AG09319 (cell line): ENCODE measurements around the gene DACH1.

ENCODE experiments used
- DNase-seq: peaks from one replicate; pipeline ENCODE4 v3.0.0-alpha.2; 2010; ENCODE audit warnings: low read depth; ENCODE audit errors: extremely low read depth
- CTCF ChIP-seq: IDR thresholded peaks from 2 replicates; pipeline ENCODE4 v1.5.1; 2011; ENCODE audit warnings: low read depth, mild to moderate bottlenecking, inconsistent platforms, low read length, moderate library complexity

The DACH1 gene

GRCh38 chr13:71399631-71400215 is 467.3 kb downstream of the DACH1 start:
- TF ChIP-seq CTCF = no peak
- DNase-seq = no peak

GRCh38 chr13:71396149-71396548 is 470.9 kb downstream of the DACH1 start:
- TF ChIP-seq CTCF = no peak
- no peak for DNase-seq

GRCh38 chr13:71395053-71395452 is 472.0 kb downstream of the DACH1 start:
- TF ChIP-seq CTCF = no peak
- no peak for DNase-seq

- no peak for DNase-seq
- no peak for TF ChIP-seq CTCF
Measured at GRCh38 chr13:71394176-71394575, 472.8 kb downstream of the DACH1 start.
